ENCODE measurements around the gene GMCL1. TPM values are rescaled to one million over a fixed set of nuclear protein-coding genes. Genes with fewer than 3 reads are reported as not detected.

GMCL1 gene
- total and polyA plus RNA-seq, 9 of the 15 experiments (the other 6 are each of a cell fraction or from before 2014, with no cell fraction given), result 7.0 to 27.3 (median 15.4) TPM

DNA sequence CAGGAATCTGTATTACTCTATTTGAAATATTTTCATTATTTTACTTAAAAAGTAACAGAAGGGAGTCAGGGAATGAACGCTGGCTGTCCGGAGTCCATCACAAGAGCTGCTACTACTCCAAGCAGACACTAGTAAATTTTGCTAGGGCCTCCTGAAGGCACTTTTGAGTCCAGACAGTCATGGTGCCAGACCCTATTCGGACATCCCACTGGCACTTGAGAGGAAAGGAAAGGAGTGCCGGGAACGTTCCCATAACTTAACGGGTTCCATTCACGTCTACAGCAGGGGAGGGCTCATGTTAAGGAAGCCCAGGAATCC, 563 bp upstream of the GMCL1 start:
- H3K4me2 ChIP-seq (ENCODE audit: insufficient read depth, low read length), result peak overlapping the region; percentile 93
- WGBS (ENCODE audit: insufficient coverage, low coverage, missing lambda C conversion rate), result 2% methylated on average over 7 of the region's 7 CpGs
- peak overlapping the region; percentile 93 for H3K27ac ChIP-seq (ENCODE audit: extremely low read depth, low read depth, low read length)
- DNase-seq (ENCODE audit: extremely low read depth in 1 of 4, low spot score in 3 of 4) (no peak), FAIRE-seq (no peak), ATAC-seq (peak; percentile 24)
- intact Hi-C loops (cut with micrococcal nuclease) (loop anchor here (10.0 kb wide), 1 partner anchor 66 kb away; the partner anchor contains the start of gene SNRNP27), in situ Hi-C loops (cut with MboI) (no loop called here)
- peaks cover 10% of the 10 kb centered on the region; the same call in 2 of the 3 replicates for H3K36me3 ChIP-seq (ENCODE audit: control insufficient read depth, insufficient read depth, low read length)
- no peaks in the 10 kb centered on the region for H3K9me1 ChIP-seq (ENCODE audit: control insufficient read depth, insufficient read depth, low read length)
- peak overlapping the region; percentile 98 for H2AFZ ChIP-seq (ENCODE audit: low read depth, low read length)
- peak overlapping the region; percentile 75 for H3K4me3 ChIP-seq
- ChIA-PET POLR2A (interaction anchor here (0.6 to 2.8 kb wide), 18 partner anchors 9 to 1694 kb away, joined by 3 to 18 read pairs (median 3); partner anchors contain the start of genes ANXA4 and SNRPG), CTCF (ENCODE audit: low intra/inter-chr PET ratio) (no interaction called here)
- no peaks in the 10 kb centered on the region for H4K20me1 ChIP-seq (replicated peaks; ENCODE audit: control insufficient read depth, insufficient read depth, low read length)
- H3K9me3 ChIP-seq (replicated peaks; ENCODE audit: control insufficient read depth, insufficient read depth, low read depth, low read length), result no peaks in the 10 kb centered on the region; the same call in 1 of the 2 replicates
- H3K9ac ChIP-seq (ENCODE audit: insufficient read depth in 1 of 2, low read depth in 2 of 2, low read length in 2 of 2), result peak overlapping the region; percentile 87 to 97
- peaks cover 20 to 26% of the 10 kb centered on the region in 2 experiments for H3K4me1 ChIP-seq (replicated peaks in 1 of 2; ENCODE audit: control insufficient read depth in 2 of 2, insufficient read depth in 2 of 2, low read length in 2 of 2)
- peaks cover 44% of the 10 kb centered on the region for H3K79me2 ChIP-seq (ENCODE audit: control insufficient read depth, insufficient read depth, low read length)
- no peaks in the 10 kb centered on the region for H3K27me3 ChIP-seq (ENCODE audit: control insufficient read depth in 2 of 2, insufficient read depth in 2 of 2, low read length in 2 of 2)
- BruUV-seq (replicated peaks), result TSS peak; percentile 99
- TF ChIP-seq ZNF717 (CRISPR knock-in tag; IDR thresholded peaks at IDR 0.05), result no peak
- TF ChIP-seq, protein P1, sequence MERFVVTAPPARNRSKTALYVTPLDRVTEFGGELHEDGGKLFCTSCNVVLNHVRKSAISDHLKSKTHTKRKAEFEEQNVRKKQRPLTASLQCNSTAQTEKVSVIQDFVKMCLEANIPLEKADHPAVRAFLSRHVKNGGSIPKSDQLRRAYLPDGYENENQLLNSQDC (CRISPR knock-in tag; IDR thresholded peaks at IDR 0.05), result no peak
- no peak for TF ChIP-seq NR2C2 (CRISPR knock-in tag; IDR thresholded peaks at IDR 0.05)
- no peak for TF ChIP-seq NR2C2 (tag; IDR thresholded peaks at IDR 0.05)
- no peak for TF ChIP-seq PTRF (tag; IDR thresholded peaks at IDR 0.05)
- TF ChIP-seq EP400 (IDR thresholded peaks at IDR 0.05), result no peak
- TF ChIP-seq ZNF551 (CRISPR knock-in tag; IDR thresholded peaks at IDR 0.05), result no peak
- TF ChIP-seq ZBTB1 (CRISPR knock-in tag; IDR thresholded peaks at IDR 0.05; ENCODE audit: borderline replicate concordance, low read depth), result no peak
- TF ChIP-seq HNRNPLL (IDR thresholded peaks at IDR 0.05; ENCODE audit: low read depth, low read length, poor library complexity, severe bottlenecking), result no peak
- TF ChIP-seq KHSRP (IDR thresholded peaks at IDR 0.05), result no peak
- TF ChIP-seq ZNF384 (IDR thresholded peaks at IDR 0.05; ENCODE audit: low read depth, low read length), result no peak
- TF ChIP-seq GATA2 (CRISPR knock-in tag; IDR thresholded peaks at IDR 0.05), result 0 out of 2 replicates have a peak, but pooled peaks have one; percentile 27
- TF ChIP-seq MYNN (IDR thresholded peaks at IDR 0.05), result no peak
- TF ChIP-seq MYNN (CRISPR knock-in tag; IDR thresholded peaks at IDR 0.05), result no peak
- TF ChIP-seq ZNF354B (CRISPR knock-in tag; IDR thresholded peaks at IDR 0.05), result no peak
- no peak for TF ChIP-seq PHF21A (IDR thresholded peaks at IDR 0.05; ENCODE audit: borderline replicate concordance, low read depth)
- TF ChIP-seq, protein P2, sequence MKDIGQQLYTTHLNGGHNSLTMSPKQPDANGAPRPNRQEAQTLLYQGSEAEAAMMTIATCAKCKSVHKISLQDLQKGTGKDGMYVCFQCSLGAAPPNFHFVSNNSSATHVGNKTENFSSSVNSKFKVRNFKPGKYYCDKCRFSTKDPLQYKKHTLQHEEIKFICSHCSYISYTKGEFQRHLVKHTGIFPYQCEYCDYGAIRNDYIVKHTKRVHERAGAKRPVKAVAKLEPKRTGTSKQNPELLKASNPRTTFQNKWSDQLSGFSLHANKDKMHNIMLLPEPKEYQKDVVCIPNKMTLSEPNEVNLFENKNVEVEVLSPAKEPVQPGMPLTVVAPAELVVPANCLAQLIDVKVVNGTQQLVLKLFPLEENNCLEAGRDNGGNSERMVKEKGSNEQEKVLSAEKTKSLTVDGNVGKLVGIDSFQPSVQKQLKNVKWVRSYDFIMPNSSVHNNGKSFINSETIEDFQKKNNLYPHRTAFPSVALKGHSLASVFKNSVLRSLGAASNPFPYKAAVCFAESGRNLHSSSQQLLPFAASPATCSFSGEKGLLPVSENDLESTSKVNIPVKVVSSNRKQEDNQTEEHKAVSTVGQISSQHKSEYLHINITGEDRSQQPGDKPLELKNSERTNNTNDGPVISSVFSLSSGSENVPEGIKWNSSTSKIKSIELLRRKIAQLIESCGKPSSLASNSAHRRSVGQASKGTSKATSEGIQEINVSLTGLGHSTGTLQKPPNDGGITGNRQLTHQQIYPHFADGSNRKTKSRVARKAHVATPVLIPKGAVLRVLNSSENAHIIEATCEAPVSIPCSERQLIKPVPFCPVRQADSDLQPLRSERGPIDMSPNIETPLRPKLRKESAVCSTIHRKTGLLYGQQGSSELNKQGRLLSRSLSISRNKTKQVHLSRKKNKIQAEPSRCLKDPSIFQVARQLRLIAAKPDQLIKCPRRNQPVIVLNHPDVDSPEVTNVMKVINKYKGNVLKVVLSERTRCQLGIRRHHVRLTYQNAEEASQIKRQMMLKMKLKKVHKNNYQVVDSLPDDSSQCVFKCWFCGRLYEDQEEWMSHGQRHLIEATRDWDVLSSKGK (CRISPR knock-in tag; IDR thresholded peaks at IDR 0.05), result no peak
- TF ChIP-seq XRCC4 (IDR thresholded peaks at IDR 0.05; ENCODE audit: extremely low read depth, insufficient read depth, insufficient read length), result no peak
- TF ChIP-seq, protein P3, sequence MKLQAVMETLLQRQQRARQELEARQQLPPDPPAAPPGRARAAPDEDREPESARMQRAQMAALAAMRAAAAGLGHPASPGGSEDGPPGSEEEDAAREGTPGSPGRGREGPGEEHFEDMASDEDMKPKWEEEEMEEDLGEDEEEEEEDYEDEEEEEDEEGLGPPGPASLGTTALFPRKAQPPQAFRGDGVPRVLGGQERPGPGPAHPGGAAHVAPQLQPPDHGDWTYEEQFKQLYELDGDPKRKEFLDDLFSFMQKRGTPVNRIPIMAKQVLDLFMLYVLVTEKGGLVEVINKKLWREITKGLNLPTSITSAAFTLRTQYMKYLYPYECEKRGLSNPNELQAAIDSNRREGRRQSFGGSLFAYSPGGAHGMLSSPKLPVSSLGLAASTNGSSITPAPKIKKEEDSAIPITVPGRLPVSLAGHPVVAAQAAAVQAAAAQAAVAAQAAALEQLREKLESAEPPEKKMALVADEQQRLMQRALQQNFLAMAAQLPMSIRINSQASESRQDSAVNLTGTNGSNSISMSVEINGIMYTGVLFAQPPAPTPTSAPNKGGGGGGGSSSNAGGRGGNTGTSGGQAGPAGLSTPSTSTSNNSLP (IDR thresholded peaks at IDR 0.05; ENCODE audit: borderline replicate concordance, low read depth, low read length), result no peak
- TF ChIP-seq FOXM1 (IDR thresholded peaks at IDR 0.05; ENCODE audit: low read depth), result no peak
- 0 out of 2 replicates have a peak, but pooled peaks have one; percentile 3 for TF ChIP-seq FOXM1 (CRISPR knock-in tag; IDR thresholded peaks at IDR 0.05; ENCODE audit: low read depth)
